Transverse colon (tissue), 3 donors: ENCODE data around the gene TUBB2B.

Experiments used
- CTCF ChIP-seq, 5 experiments: fragments of 200-600 bp in 3 of 5; fragments of 450-650 bp in 2 of 5; sonication (generic) in 3 of 5; IDR thresholded peaks; 1 replicate in 2 of 5; 2 replicates in 3 of 5; pipeline ENCODE4 v1.5.1; 2016 to 2017; ENCODE audit warnings: antibody characterized with exemption in 5 of 5, inconsistent platforms in 3 of 5, mild to moderate bottlenecking in 2 of 5, moderate library complexity in 1 of 5
- EP300 ChIP-seq: sonication (generic); formaldehyde crosslinking; IDR thresholded peaks from one replicate; pipeline ENCODE4 v1.6.1; 2017; ENCODE audit warnings: antibody characterized with exemption, low read depth
- POLR2A ChIP-seq: fragments of 450-650 bp; IDR thresholded peaks from one replicate; pipeline ENCODE4 v1.6.1; 2016; ENCODE audit warnings: antibody characterized with exemption, mild to moderate bottlenecking, moderate library complexity

DNA sequence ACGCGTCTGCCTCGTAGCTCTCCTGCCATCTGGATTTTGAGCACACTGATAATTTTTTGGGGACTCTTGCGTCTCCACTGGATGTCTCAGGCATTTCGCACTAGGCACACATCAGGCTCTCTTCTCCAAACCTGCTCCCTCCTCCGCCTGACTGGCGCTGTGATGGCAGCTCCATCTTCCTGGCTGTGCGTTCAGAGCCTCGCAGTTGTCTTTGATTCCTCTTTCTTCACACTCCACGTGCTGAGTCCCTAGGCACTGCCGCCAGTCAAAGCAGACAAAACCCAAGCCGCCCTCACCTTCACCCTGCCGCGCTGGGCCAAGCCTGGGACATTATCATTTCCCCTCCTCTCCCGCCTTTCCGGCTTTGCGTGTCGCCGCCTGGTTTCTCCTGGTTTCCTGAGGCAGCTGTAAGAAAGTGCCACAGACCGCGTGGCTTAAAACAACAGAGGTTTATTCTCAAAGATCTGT is 32.1 kb upstream of the TUBB2B start:
- TF ChIP-seq POLR2A (no peak), CTCF (IDR thresholded peaks at IDR 0.05) (no peak), EP300 (no peak)
